Osteoblast (primary cell): ENCODE data around the gene FAM13C. TPM values are rescaled to one million over a fixed set of nuclear protein-coding genes. Genes with fewer than 3 reads are reported as not detected.

ENCODE experiments used
- DNase-seq: peaks from one replicate; pipeline ENCODE4 v3.0.0; 2011; ENCODE audit warnings: low spot score, mixed read lengths; ENCODE audit not compliant: insufficient read length; ENCODE audit errors: missing footprints
- H2AFZ ChIP-seq: 2 replicates; pipeline ENCODE4 v1.6.0; 2011; ENCODE audit warnings: mild to moderate bottlenecking, low read length
- H3K27ac ChIP-seq: 2 replicates; pipeline ENCODE4 v1.5.1; 2011; ENCODE audit warnings: mild to moderate bottlenecking, low read depth, low read length, moderate library complexity
- H3K27me3 ChIP-seq: 2 replicates; pipeline ENCODE4 v1.6.0; 2012; ENCODE audit warnings: mild to moderate bottlenecking, control low read depth, inconsistent platforms, low read length, moderate library complexity; ENCODE audit not compliant: insufficient read depth
- H3K36me3 ChIP-seq: 2 replicates; pipeline ENCODE4 v1.5.1; 2011; ENCODE audit warnings: mild to moderate bottlenecking, low read length, control low read depth, moderate library complexity; ENCODE audit not compliant: insufficient read depth
- H3K4me1 ChIP-seq: 2 replicates; pipeline ENCODE4 v1.5.1; 2011; ENCODE audit warnings: mild to moderate bottlenecking, low read length, control low read depth, moderate library complexity; ENCODE audit not compliant: insufficient read depth
- H3K4me2 ChIP-seq: 2 replicates; pipeline ENCODE4 v1.6.0; 2011; ENCODE audit warnings: mild to moderate bottlenecking, low read length; ENCODE audit not compliant: insufficient read depth
- H3K4me3 ChIP-seq: fragments of 200-600 bp; sonication (generic); 3 replicates; pipeline ENCODE4 v1.5.1; 2012; ENCODE audit warnings: mild to moderate bottlenecking, low read length, inconsistent platforms; ENCODE audit not compliant: insufficient read depth
- H3K79me2 ChIP-seq: 2 replicates; pipeline ENCODE4 v1.6.0; 2012; ENCODE audit warnings: mild to moderate bottlenecking, low read length, control low read depth, inconsistent platforms; ENCODE audit not compliant: insufficient read depth
- H3K9me3 ChIP-seq: 2 replicates; pipeline ENCODE4 v1.5.1; 2011; ENCODE audit warnings: low read depth, low read length, control low read depth
- H4K20me1 ChIP-seq: 2 replicates; pipeline ENCODE4 v1.6.0; 2012; ENCODE audit warnings: mild to moderate bottlenecking, low read length, control low read depth; ENCODE audit not compliant: insufficient read depth
- CTCF ChIP-seq: IDR thresholded peaks from 2 replicates; pipeline ENCODE4 v1.5.1; 2011; ENCODE audit warnings: mild to moderate bottlenecking, low read depth, low read length, moderate library complexity; ENCODE audit errors: extremely low read depth
- total RNA-seq: library from RNA; depleted of rRNA; stranded (reverse); fragments of >200 nt; gene quantifications from 2 replicates; pipeline ENCODE4 v1.2.3, GENCODE V29; 2012

The FAM13C gene
- total RNA-seq, 1 donor: 6.5 TPM

- Histone ChIP-seq H3K4me3 (no peak overlapping the region), H3K4me1 (peaks cover 23% of the 10 kb centered on the region), H3K4me2 (no peak overlapping the region), H3K79me2 (no peaks in the 10 kb centered on the region), H4K20me1 (no peaks in the 10 kb centered on the region), H3K9me3 (no peaks in the 10 kb centered on the region), H3K27me3 (no peaks in the 10 kb centered on the region), H3K27ac (no peak overlapping the region), H2AFZ (no peak overlapping the region), H3K36me3 (no peaks in the 10 kb centered on the region)
- TF ChIP-seq CTCF: no peak
- no peak for DNase-seq
Measured at GRCh38 chr10:59333701-59334100, 28.6 kb downstream of the FAM13C start.

GRCh38 chr10:59332581-59332980 is 29.8 kb downstream of the FAM13C start:
- Histone ChIP-seq H3K4me1 (peaks cover 26% of the 10 kb centered on the region), H3K4me2 (no peak overlapping the region), H3K4me3 (no peak overlapping the region), H3K36me3 (no peaks in the 10 kb centered on the region), H3K79me2 (no peaks in the 10 kb centered on the region), H3K27me3 (no peaks in the 10 kb centered on the region), H2AFZ (no peak overlapping the region), H3K27ac (no peak overlapping the region), H3K9me3 (no peaks in the 10 kb centered on the region), H4K20me1 (no peaks in the 10 kb centered on the region)
- TF ChIP-seq CTCF: no peak
- no peak for DNase-seq

GRCh38 chr10:59331661-59332060 is 30.7 kb downstream of the FAM13C start:
- H4K20me1 ChIP-seq: no peaks in the 10 kb centered on the region
- no peak for TF ChIP-seq CTCF
- H3K79me2 ChIP-seq: no peaks in the 10 kb centered on the region
- H3K27ac ChIP-seq: no peak overlapping the region
- no peak overlapping the region for H3K4me3 ChIP-seq
- no peak overlapping the region for H3K4me2 ChIP-seq
- H3K27me3 ChIP-seq: no peaks in the 10 kb centered on the region
- H3K36me3 ChIP-seq: no peaks in the 10 kb centered on the region
- peaks cover 18% of the 10 kb centered on the region for H3K4me1 ChIP-seq
- H3K9me3 ChIP-seq: no peaks in the 10 kb centered on the region
- no peak overlapping the region for H2AFZ ChIP-seq
- no peak for DNase-seq

- no peak overlapping the region for H3K4me3 ChIP-seq
- H3K27me3 ChIP-seq: no peaks in the 10 kb centered on the region
- no peaks in the 10 kb centered on the region for H4K20me1 ChIP-seq
- no peaks in the 10 kb centered on the region for H3K36me3 ChIP-seq
- peaks cover 20% of the 10 kb centered on the region for H3K4me1 ChIP-seq
- no peak for DNase-seq
- H3K27ac ChIP-seq: no peak overlapping the region
- H3K9me3 ChIP-seq: no peaks in the 10 kb centered on the region
- no peak overlapping the region for H2AFZ ChIP-seq
- no peaks in the 10 kb centered on the region for H3K79me2 ChIP-seq
- H3K4me2 ChIP-seq: no peak overlapping the region
- no peak for TF ChIP-seq CTCF
Measured at GRCh38 chr10:59325116-59325515, 37.2 kb downstream of the FAM13C start.
